H1 (cell line): ENCODE data around the gene ZSCAN5A. TPM values are rescaled to one million over a fixed set of nuclear protein-coding genes. Genes with fewer than 3 reads are reported as not detected.

Experiments used
- CHD1 ChIP-seq: IDR thresholded peaks from 2 replicates; pipeline ENCODE4 v1.6.1; 2012; ENCODE audit warnings: low read depth, low read length, improper control_type of control experiment
- polyA plus RNA-seq, 7 experiments: library from polyadenylated mRNA; depleted of rRNA in 3 of 7; stranded (reverse) in 5 of 7; unstranded in 2 of 7; fragments of >200 nt in 5 of 7; fragments of 200-250 nt in 2 of 7; gene quantifications; 1 replicate in 5 of 7; 2 replicates in 1 of 7; 4 replicates in 1 of 7; pipeline versions ENCODE4 v1.2.1 to v1.2.3, GENCODE V29; 2011 to 2013; ENCODE audit warnings: missing spikeins in 2 of 7, mixed read lengths in 2 of 7
- total RNA-seq: library from RNA; stranded (reverse); fragmentation: NEBNext Ultra II Directional; extraction: Animal tissue kit (Norgen Biotek cat#: 25700); gene quantifications from 2 replicates; pipeline ENCODE4 v1.2.1, GENCODE V29; 2021
- TF ChIP-seq, protein P1 (sequence below): IDR thresholded peaks from 2 replicates; pipeline ENCODE4 v1.6.1; 2012; ENCODE audit warnings: low read length, inconsistent platforms

Gene ZSCAN5A
- total and polyA plus RNA-seq, 2 of the 8 experiments (the other 6 are each of a cell fraction or from before 2014, with no cell fraction given): 8.6 to 11.0 TPM

DNA sequence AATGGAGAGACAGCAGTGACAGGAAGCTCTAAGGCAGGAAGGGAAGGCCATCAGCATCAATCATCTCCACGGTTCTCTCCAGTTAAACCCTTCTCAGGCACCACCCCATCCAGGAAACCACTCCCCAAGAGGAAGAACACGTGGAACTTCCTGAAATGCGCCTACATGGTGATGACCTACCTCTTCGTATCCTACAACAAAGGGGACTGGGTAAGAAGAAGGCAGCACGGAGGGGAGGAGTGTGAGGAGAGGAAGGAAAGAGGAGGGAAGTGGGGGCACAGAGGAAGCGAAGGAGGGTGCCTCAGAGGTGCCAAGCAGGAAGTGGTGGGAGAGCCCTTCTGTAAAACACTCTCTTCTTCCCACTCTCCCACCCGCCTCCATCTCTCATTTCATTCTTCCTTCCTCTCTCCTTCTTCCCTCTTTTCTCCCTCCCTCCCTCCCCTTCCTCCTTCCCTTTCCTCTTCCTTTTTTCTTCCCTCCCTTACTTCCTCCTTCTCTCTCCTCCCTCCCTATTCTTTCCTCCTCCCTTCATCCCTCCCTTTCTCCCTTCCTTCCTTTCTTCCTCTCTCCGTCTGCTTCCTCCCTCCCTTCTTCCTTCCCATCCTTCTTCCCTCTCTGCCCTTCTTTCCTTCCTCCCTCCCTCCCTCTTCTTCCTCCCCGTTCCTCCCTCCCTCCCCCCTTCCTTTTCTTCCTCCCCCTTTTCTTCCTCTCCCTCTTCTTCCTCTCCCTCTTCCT, 12.6 kb downstream of the ZSCAN5A start (continued):
- TF ChIP-seq, protein P1, sequence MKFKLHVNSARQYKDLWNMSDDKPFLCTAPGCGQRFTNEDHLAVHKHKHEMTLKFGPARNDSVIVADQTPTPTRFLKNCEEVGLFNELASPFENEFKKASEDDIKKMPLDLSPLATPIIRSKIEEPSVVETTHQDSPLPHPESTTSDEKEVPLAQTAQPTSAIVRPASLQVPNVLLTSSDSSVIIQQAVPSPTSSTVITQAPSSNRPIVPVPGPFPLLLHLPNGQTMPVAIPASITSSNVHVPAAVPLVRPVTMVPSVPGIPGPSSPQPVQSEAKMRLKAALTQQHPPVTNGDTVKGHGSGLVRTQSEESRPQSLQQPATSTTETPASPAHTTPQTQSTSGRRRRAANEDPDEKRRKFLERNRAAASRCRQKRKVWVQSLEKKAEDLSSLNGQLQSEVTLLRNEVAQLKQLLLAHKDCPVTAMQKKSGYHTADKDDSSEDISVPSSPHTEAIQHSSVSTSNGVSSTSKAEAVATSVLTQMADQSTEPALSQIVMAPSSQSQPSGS: no peak
- TF ChIP-seq CHD1: no peak
- TF ChIP-seq, all 59 proteins: peak for 0
